Activated naive CD4-positive, alpha-beta T cell treated with anti-CD3 and anti-CD28 coated beads for 36 hours (primary cell): ENCODE data around the gene ARHGEF40. TPM values are rescaled to one million over a fixed set of nuclear protein-coding genes. Genes with fewer than 3 reads are reported as not detected.

ENCODE experiments used
- CTCF ChIA-PET: fragments of 350-600 bp; sonication (Branson Sonifier 250); formaldehyde crosslinking; loops from one replicate; lab custom pipeline; 2021; ENCODE audit warnings: antibody characterized with exemption; lab: Charles Lee
- DNase-seq: peaks from one replicate; pipeline ENCODE4 v3.0.0-alpha.2; 2020
- H3K27ac Mint-ChIP-seq: one replicate; pipeline ENCODE4 v1.8.0; 2021; ENCODE audit warnings: mild to moderate bottlenecking, mixed read lengths
- H3K27me3 Mint-ChIP-seq: one replicate; pipeline ENCODE4 v1.8.0; 2021; ENCODE audit warnings: low read depth, mixed read lengths
- H3K36me3 Mint-ChIP-seq: one replicate; pipeline ENCODE4 v1.8.0; 2021; ENCODE audit warnings: low read depth, mixed read lengths
- H3K4me1 Mint-ChIP-seq: one replicate; pipeline ENCODE4 v1.8.0; 2021; ENCODE audit warnings: low read depth, mixed read lengths
- H3K4me3 Mint-ChIP-seq: one replicate; pipeline ENCODE4 v1.8.0; 2021; ENCODE audit warnings: mild to moderate bottlenecking, moderate library complexity, mixed read lengths
- H3K9me3 Mint-ChIP-seq: one replicate; pipeline ENCODE4 v1.8.0; 2021; ENCODE audit warnings: mixed read lengths
- intact Hi-C: fragments of 100-400 bp; cut with micrococcal nuclease; formaldehyde crosslinking; loops from one replicate; pipeline ENCODE4 v1.15.1; 2023
- total RNA-seq, 2 experiments: library from RNA; stranded (reverse); gene quantifications; one replicate each; pipeline ENCODE4 v1.2.3, GENCODE V29; 2021

Gene ARHGEF40
- total RNA-seq, 2 experiments from 2014 or later: not detected

GRCh38 chr14:21068521-21069387 lies 1.4 kb upstream of the ARHGEF40 start:
- intact Hi-C loops: loop anchor here (1.0 to 10.0 kb wide), 4 partner anchors 24 to 486 kb away; no protein-coding TSS in a partner anchor
- H3K4me1 Mint-ChIP-seq: peaks cover 29% of the 10 kb centered on the region
- peaks cover 67% of the 10 kb centered on the region for H3K27me3 Mint-ChIP-seq
- H3K36me3 Mint-ChIP-seq: no peaks in the 10 kb centered on the region
- H3K27ac Mint-ChIP-seq: no peak overlapping the region
- DNase-seq: peak; percentile 65
- no peaks in the 10 kb centered on the region for H3K9me3 Mint-ChIP-seq
- H3K4me3 Mint-ChIP-seq: peak overlapping the region; percentile 56
- CTCF ChIA-PET: interaction anchor here (0.5 to 4.5 kb wide), 20 partner anchors 9 to 346 kb away, joined by 3 to 76 read pairs (median 5); no protein-coding TSS in a partner anchor

- peak overlapping the region; percentile 56 for H3K4me3 Mint-ChIP-seq
- H3K27me3 Mint-ChIP-seq: peaks cover 67% of the 10 kb centered on the region
- peaks cover 29% of the 10 kb centered on the region for H3K4me1 Mint-ChIP-seq
- intact Hi-C loops: loop anchor here (10.0 kb wide), 1 partner anchor 485 kb away; no protein-coding TSS in a partner anchor
- H3K27ac Mint-ChIP-seq: no peak overlapping the region
- no peak for DNase-seq
- H3K36me3 Mint-ChIP-seq: no peaks in the 10 kb centered on the region
- H3K9me3 Mint-ChIP-seq: no peaks in the 10 kb centered on the region
- CTCF ChIA-PET: interaction anchor here (1.1 to 4.5 kb wide), 12 partner anchors 19 to 64 kb away, joined by 5 to 76 read pairs (median 28); no protein-coding TSS in a partner anchor
Observed at GRCh38 chr14:21069388-21070082, 569 bp upstream of the ARHGEF40 start.

- peak; percentile 23 for DNase-seq
- intact Hi-C loops: no loop called here
- CTCF ChIA-PET: interaction anchor here (1.0 to 5.8 kb wide), 9 partner anchors 16 to 145 kb away, joined by 4 to 60 read pairs (median 13); no protein-coding TSS in a partner anchor
- Mint-ChIP-seq H3K36me3 (no peaks in the 10 kb centered on the region), H3K4me3 (peak overlapping the region; percentile 65), H3K9me3 (no peaks in the 10 kb centered on the region), H3K27me3 (peaks cover 58% of the 10 kb centered on the region), H3K4me1 (peaks cover 29% of the 10 kb centered on the region), H3K27ac (no peak overlapping the region)
Observed at GRCh38 chr14:21070610-21071224, 613 bp downstream of the ARHGEF40 start.

GRCh38 chr14:21071225-21072030 lies 1.3 kb downstream of the ARHGEF40 start:
- peak; percentile 84 for DNase-seq
- peaks cover 29% of the 10 kb centered on the region for H3K4me1 Mint-ChIP-seq
- H3K4me3 Mint-ChIP-seq: peak overlapping the region; percentile 65
- no peaks in the 10 kb centered on the region for H3K9me3 Mint-ChIP-seq
- CTCF ChIA-PET: interaction anchor here (0.8 to 5.8 kb wide), 11 partner anchors 11 to 144 kb away, joined by 3 to 60 read pairs (median 7); no protein-coding TSS in a partner anchor
- no peak overlapping the region for H3K27ac Mint-ChIP-seq
- intact Hi-C loops: no loop called here
- H3K27me3 Mint-ChIP-seq: peaks cover 55% of the 10 kb centered on the region
- H3K36me3 Mint-ChIP-seq: no peaks in the 10 kb centered on the region

GRCh38 chr14:21072031-21072473 lies 1.9 kb downstream of the ARHGEF40 start:
- peaks cover 52% of the 10 kb centered on the region for H3K27me3 Mint-ChIP-seq
- no peaks in the 10 kb centered on the region for H3K36me3 Mint-ChIP-seq
- CTCF ChIA-PET: interaction anchor here (0.7 to 5.8 kb wide), 10 partner anchors 11 to 239 kb away, joined by 3 to 60 read pairs (median 10); no protein-coding TSS in a partner anchor
- H3K27ac Mint-ChIP-seq: no peak overlapping the region
- intact Hi-C loops: no loop called here
- H3K9me3 Mint-ChIP-seq: no peaks in the 10 kb centered on the region
- H3K4me1 Mint-ChIP-seq: peaks cover 29% of the 10 kb centered on the region
- H3K4me3 Mint-ChIP-seq: no peak overlapping the region
- DNase-seq: no peak

GRCh38 chr14:21072781-21073339 lies 2.8 kb downstream of the ARHGEF40 start:
- H3K27me3 Mint-ChIP-seq: peaks cover 47% of the 10 kb centered on the region
- DNase-seq: no peak
- H3K9me3 Mint-ChIP-seq: no peaks in the 10 kb centered on the region
- intact Hi-C loops: no loop called here
- H3K27ac Mint-ChIP-seq: no peak overlapping the region
- H3K36me3 Mint-ChIP-seq: no peaks in the 10 kb centered on the region
- CTCF ChIA-PET: interaction anchor here (0.7 to 5.8 kb wide), 6 partner anchors 14 to 238 kb away, joined by 3 to 60 read pairs (median 19); no protein-coding TSS in a partner anchor
- peaks cover 29% of the 10 kb centered on the region for H3K4me1 Mint-ChIP-seq
- no peak overlapping the region for H3K4me3 Mint-ChIP-seq

GRCh38 chr14:21073921-21074320 lies 3.8 kb downstream of the ARHGEF40 start:
- H3K36me3 Mint-ChIP-seq: no peaks in the 10 kb centered on the region
- no peak overlapping the region for H3K4me3 Mint-ChIP-seq
- no peak overlapping the region for H3K27ac Mint-ChIP-seq
- peaks cover 23% of the 10 kb centered on the region for H3K4me1 Mint-ChIP-seq
- no peak for DNase-seq
- peaks cover 39% of the 10 kb centered on the region for H3K27me3 Mint-ChIP-seq
- no peaks in the 10 kb centered on the region for H3K9me3 Mint-ChIP-seq
- CTCF ChIA-PET: interaction anchor here (0.6 to 5.8 kb wide), 4 partner anchors 13 to 68 kb away, joined by 3 to 60 read pairs (median 10); no protein-coding TSS in a partner anchor
- intact Hi-C loops: no loop called here

- DNase-seq: no peak
- intact Hi-C loops: no loop called here
- no peaks in the 10 kb centered on the region for H3K9me3 Mint-ChIP-seq
- peaks cover 16% of the 10 kb centered on the region for H3K4me1 Mint-ChIP-seq
- H3K4me3 Mint-ChIP-seq: no peak overlapping the region
- H3K27me3 Mint-ChIP-seq: peaks cover 31% of the 10 kb centered on the region
- no peaks in the 10 kb centered on the region for H3K36me3 Mint-ChIP-seq
- CTCF ChIA-PET: interaction anchor here (0.6 to 5.8 kb wide), 4 partner anchors 12 to 69 kb away, joined by 4 to 60 read pairs (median 10); no protein-coding TSS in a partner anchor
- no peak overlapping the region for H3K27ac Mint-ChIP-seq
Observed at GRCh38 chr14:21074398-21075272, 4.5 kb downstream of the ARHGEF40 start.

GRCh38 chr14:21075719-21076437 lies 5.8 kb downstream of the ARHGEF40 start:
- H3K27me3 Mint-ChIP-seq: peaks cover 22% of the 10 kb centered on the region
- CTCF ChIA-PET: interaction anchor here (2.8 to 5.8 kb wide), 2 partner anchors 11 to 17 kb away, joined by 15 to 60 read pairs; no protein-coding TSS in a partner anchor
- H3K4me1 Mint-ChIP-seq: peaks cover 8% of the 10 kb centered on the region
- no peak overlapping the region for H3K4me3 Mint-ChIP-seq
- no peaks in the 10 kb centered on the region for H3K36me3 Mint-ChIP-seq
- no peaks in the 10 kb centered on the region for H3K9me3 Mint-ChIP-seq
- no peak for DNase-seq
- intact Hi-C loops: no loop called here
- H3K27ac Mint-ChIP-seq: no peak overlapping the region
